ENCODE results near the gene C1GALT1.

- TF ChIP-seq CTCF (IDR thresholded peaks at IDR 0.05): no peak
- TF ChIP-seq EP300 (IDR thresholded peaks at IDR 0.05): no peak
- TF ChIP-seq POLR2A (IDR thresholded peaks at IDR 0.05): no peak
These were observed 28.3 kb downstream of the C1GALT1 start for GRCh38 chr7:7210475-7211237.
